Spleen (tissue), 7 donors: Measurements from ENCODE around the gene CALN1.

Source experiments
- CTCF ChIP-seq, 11 experiments: fragments of 200-600 bp in 7 of 11; fragments of 450-650 bp in 4 of 11; sonication (generic) in 4 of 11; IDR thresholded peaks in 8 of 11; conservative IDR thresholded peaks in 3 of 11; 1 replicate in 7 of 11; 2 replicates in 4 of 11; pipeline versions ENCODE4 v1.4.0 to v1.8.0; 2016 to 2021; ENCODE audit warnings: antibody characterized with exemption in 11 of 11, inconsistent platforms in 4 of 11, mild to moderate bottlenecking in 1 of 11
- POLR2A ChIP-seq, 3 donors: fragments of 450-650 bp; IDR thresholded peaks; one replicate each; pipeline ENCODE4 v1.5.1; 2017; ENCODE audit warnings: antibody characterized with exemption in 3 of 3, mild to moderate bottlenecking in 1 of 3
- POLR2AphosphoS5 ChIP-seq, 3 donors: sonication (generic); formaldehyde crosslinking; IDR thresholded peaks; one replicate each; pipeline ENCODE4 v1.5.1; 2017; ENCODE audit warnings: antibody characterized with exemption in 3 of 3
- donor health status: DM: no; HTN: no; CAD: no; lungs with moderate emphysema.
- donor health status: DM: no; HTN: no; CAD: no.
- donor health status: DM: no; HTN: no; CAD: no.

GRCh38 chr7:71817916-71818315 is 594.2 kb downstream of the CALN1 start:
- no peak for TF ChIP-seq CTCF (IDR thresholded peaks at IDR 0.05 in 8 of 11, conservative IDR thresholded peaks at IDR 0.05 in 3 of 11)
- no peak for TF ChIP-seq POLR2A (IDR thresholded peaks at IDR 0.05)
- no peak for TF ChIP-seq POLR2AphosphoS5 (IDR thresholded peaks at IDR 0.05)
